A673 (cell line): ENCODE data around the gene GTF2H1. TPM values are rescaled to one million over a fixed set of nuclear protein-coding genes. Genes with fewer than 3 reads are reported as not detected.
"Not testable (repeated sequence)": the region's sequence is repeated elsewhere in the genome, so short reads cannot be mapped to it uniquely, and the experiment has no call there.

Experiments
- BruUV-seq: library from RNA; stranded (reverse); fragments of 400-500 nt; replicated peaks from 2 replicates; lab custom pipeline; 2021; lab: Mats Ljungman, UMichigan
- CTCF ChIA-PET: fragments of 300-600 bp; sonication (Branson Sonifier 250); formaldehyde crosslinking; loops from one replicate; lab custom pipeline; 2022; ENCODE audit warnings: antibody characterized with exemption; lab: Charles Lee
- POLR2A ChIA-PET: fragments of 300-600 bp; sonication (Branson Sonifier 250); formaldehyde crosslinking; loops from one replicate; lab custom pipeline; 2022; ENCODE audit warnings: antibody characterized with exemption; ENCODE audit not compliant: low non-redundant PET; lab: Charles Lee
- DNase-seq: peaks from one replicate; pipeline ENCODE4 v3.0.0-alpha.2; 2015; ENCODE audit warnings: low spot score
- H3K27ac ChIP-seq: fragments of 200-600 bp; sonication (generic); 2 replicates; pipeline ENCODE4 v1.5.1; 2016; ENCODE audit warnings: mixed run types, low read depth, mild to moderate bottlenecking, mixed read lengths, antibody characterized with exemption, low read length; ENCODE audit not compliant: poor library complexity, severe bottlenecking
- H3K27me3 ChIP-seq: fragments of 200-600 bp; sonication (generic); replicated peaks from 2 replicates; pipeline ENCODE4 v1.6.1; 2017; ENCODE audit warnings: mixed run types, low read depth, mild to moderate bottlenecking, mixed read lengths, antibody characterized with exemption, low read length; ENCODE audit not compliant: insufficient read depth, poor library complexity
- H3K36me3 ChIP-seq: fragments of 200-600 bp; sonication (generic); 2 replicates; pipeline ENCODE4 v1.6.1; 2016; ENCODE audit warnings: mixed run types, mild to moderate bottlenecking, mixed read lengths, antibody characterized with exemption, low read length; ENCODE audit not compliant: insufficient read depth, poor library complexity, severe bottlenecking
- H3K4me1 ChIP-seq: fragments of 200-600 bp; sonication (generic); 2 replicates; pipeline ENCODE4 v1.6.1; 2017; ENCODE audit warnings: mixed run types, mild to moderate bottlenecking, mixed read lengths, antibody characterized with exemption, low read length; ENCODE audit not compliant: insufficient read depth, poor library complexity, severe bottlenecking
- H3K4me3 ChIP-seq: fragments of 200-600 bp; sonication (generic); 2 replicates; pipeline ENCODE4 v1.5.1; 2016; ENCODE audit warnings: low read depth, mixed run types, mild to moderate bottlenecking, mixed read lengths, low read length; ENCODE audit not compliant: poor library complexity, severe bottlenecking
- H3K9me3 ChIP-seq: fragments of 200-600 bp; sonication (generic); 2 replicates; pipeline ENCODE4 v1.6.1; 2016; ENCODE audit warnings: mixed run types, low read depth, mild to moderate bottlenecking, mixed read lengths, antibody characterized with exemption, low read length; ENCODE audit not compliant: poor library complexity, severe bottlenecking
- CTCF ChIP-seq: fragments of 300-800, 200-600 bp; sonication (generic); conservative IDR thresholded peaks from 2 replicates; pipeline ENCODE4 v1.5.1; 2017; ENCODE audit warnings: low read depth, mild to moderate bottlenecking, antibody characterized with exemption, low read length, moderate library complexity, mixed read lengths
- EZH2 ChIP-seq: fragments of 200-600 bp; sonication (generic); IDR thresholded peaks from 2 replicates; pipeline ENCODE4 v1.6.1; 2017; ENCODE audit warnings: borderline replicate concordance, low read depth, mild to moderate bottlenecking, mixed read lengths, antibody characterized with exemption, low read length; ENCODE audit not compliant: poor library complexity, severe bottlenecking
- intact Hi-C: fragments of 100-400 bp; cut with micrococcal nuclease; formaldehyde crosslinking; loops from one replicate; pipeline ENCODE4 v1.10.0; 2022; ENCODE audit not compliant: unreplicated experiment
- total RNA-seq: library from RNA; stranded (reverse); gene quantifications from 2 replicates; pipeline ENCODE4 v1.2.3, GENCODE V29; 2021

The GTF2H1 gene
- total RNA-seq, 1 experiment from 2014 or later, result 56.2 TPM

- ChIA-PET POLR2A (no interaction called here), CTCF (no interaction called here)
- peak overlapping the region; percentile 61 for H3K4me3 ChIP-seq
- peak overlapping the region; percentile 98 for H3K27ac ChIP-seq
- peaks cover 15% of the 10 kb centered on the region for H3K4me1 ChIP-seq
- peaks cover 3% of the 10 kb centered on the region for H3K36me3 ChIP-seq
- H3K27me3 ChIP-seq, result no peaks in the 10 kb centered on the region
- no peak for DNase-seq
- no TSS peak for BruUV-seq
- intact Hi-C loops, result no loop called here
- H3K9me3 ChIP-seq, result no peaks in the 10 kb centered on the region
- TF ChIP-seq CTCF, result no peak
- TF ChIP-seq EZH2, result no peak
These were observed 1.8 kb upstream of the GTF2H1 start for GRCh38 chr11:18320617-18321016.

GRCh38 chr11:18321578-18321968 is 794 bp upstream of the GTF2H1 start:
- intact Hi-C loops, result no loop called here
- no peaks in the 10 kb centered on the region for H3K27me3 ChIP-seq
- TSS peak; percentile 64 for BruUV-seq
- POLR2A ChIA-PET, result interaction anchor here (0.7 to 0.8 kb wide), 2 partner anchors 25 to 73 kb away, joined by 4 to 6 read pairs; partner anchors contain the start of gene LDHA
- H3K27ac ChIP-seq, result peak overlapping the region; percentile 98
- no peaks in the 10 kb centered on the region for H3K9me3 ChIP-seq
- CTCF ChIA-PET, result no interaction called here
- peaks cover 11% of the 10 kb centered on the region for H3K36me3 ChIP-seq
- DNase-seq, result no peak
- peak overlapping the region; percentile 61 for H3K4me3 ChIP-seq
- TF ChIP-seq CTCF (no peak), EZH2 (no peak)
- peaks cover 15% of the 10 kb centered on the region for H3K4me1 ChIP-seq

GRCh38 chr11:18322818-18323570 is 627 bp downstream of the GTF2H1 start:
- ChIA-PET POLR2A (no interaction called here), CTCF (no interaction called here)
- Histone ChIP-seq H3K36me3 (peaks cover 18% of the 10 kb centered on the region), H3K27me3 (no peaks in the 10 kb centered on the region), H3K27ac (peak overlapping the region; percentile 48), H3K4me1 (peaks cover 15% of the 10 kb centered on the region), H3K4me3 (peak overlapping the region; percentile 61), H3K9me3 (no peaks in the 10 kb centered on the region)
- BruUV-seq, result no TSS peak
- no peak for TF ChIP-seq CTCF
- TF ChIP-seq EZH2, result no peak
- DNase-seq, result no peak
- intact Hi-C loops, result loop anchor here (2.0 kb wide), 1 partner anchor 72 kb away; the partner anchor contains the start of gene LDHA

GRCh38 chr11:18323881-18324280 is 1.5 kb downstream of the GTF2H1 start:
- Histone ChIP-seq H3K36me3 (peaks cover 18% of the 10 kb centered on the region), H3K4me1 (peaks cover 17% of the 10 kb centered on the region), H3K27ac (peak overlapping the region; percentile 19), H3K4me3 (peak overlapping the region; percentile 61)
- H3K9me3 ChIP-seq, BruUV-seq, H3K27me3 ChIP-seq, POLR2A ChIA-PET, DNase-seq, CTCF ChIA-PET: not testable (repeated sequence)
- intact Hi-C loops, result loop anchor here (2.0 kb wide), 1 partner anchor 71 kb away; the partner anchor contains the start of gene LDHA
